Uterus (tissue), 4 donors: ENCODE results near the gene SARDH. TPM values are rescaled to one million over a fixed set of nuclear protein-coding genes. Genes with fewer than 3 reads are reported as not detected.
"Not testable (repeated sequence)": the region's sequence is repeated elsewhere in the genome, so short reads cannot be mapped to it uniquely, and the experiment has no call there.

Source experiments
- DNase-seq, 2 donors: peaks; one replicate each; pipeline ENCODE4 v3.0.0-alpha.2; 2019 to 2020
- H3K27ac ChIP-seq, 2 donors: fragments of 200-600 bp; sonication (generic); 1 replicate in 1 of 2; 2 replicates in 1 of 2; pipeline ENCODE4 v1.5.1; 2016 to 2018
- H3K27me3 ChIP-seq, 2 donors: fragments of 200-600 bp; sonication (generic); one replicate each; pipeline ENCODE4 v1.5.1; 2018 to 2019; ENCODE audit warnings: control low read depth in 1 of 2
- H3K36me3 ChIP-seq, 2 donors: fragments of 200-600 bp; sonication (generic); one replicate each; pipeline ENCODE4 v1.5.1; 2019; ENCODE audit warnings: control low read depth in 1 of 2
- H3K4me1 ChIP-seq, 2 donors: fragments of 200-600 bp; sonication (generic); one replicate each; pipeline ENCODE4 v1.5.1; 2018 to 2019; ENCODE audit warnings: control low read depth in 1 of 2
- H3K4me3 ChIP-seq, 2 donors: fragments of 200-600 bp; sonication (generic); 1 replicate in 1 of 2; 2 replicates in 1 of 2; pipeline ENCODE4 v1.5.1; 2018 to 2019; ENCODE audit warnings: mild to moderate bottlenecking in 1 of 2
- H3K9me3 ChIP-seq, 2 donors: fragments of 200-600 bp; sonication (generic); one replicate each; pipeline ENCODE4 v1.5.1; 2019; ENCODE audit warnings: control low read depth in 1 of 2
- POLR2A ChIP-seq, 2 donors: fragments of 450-650 bp; IDR thresholded peaks; one replicate each; pipeline ENCODE4 v1.6.1; 2016; ENCODE audit warnings: antibody characterized with exemption in 2 of 2, mild to moderate bottlenecking in 1 of 2, moderate library complexity in 1 of 2
- intact Hi-C: fragments of 100-400 bp; cut with DNase I; formaldehyde crosslinking; loops from one replicate; pipeline ENCODE4 v1.15.1; 2023; ENCODE audit warnings: low total_unique reads
- total RNA-seq, 4 donors: library from RNA; depleted of rRNA in 3 of 4; stranded (reverse); fragments of >200 nt in 3 of 4; gene quantifications; one replicate each; pipeline versions ENCODE4 v1.1.0 to v1.2.4, GENCODE V29; 2014 to 2023
- TF ChIP-seq, protein P1 (sequence below), 4 experiments: fragments of 200-600 bp in 2 of 4; fragments of 450-650 bp in 2 of 4; sonication (generic) in 2 of 4; IDR thresholded peaks; one replicate each; pipeline ENCODE4 v1.5.1; 2016 to 2019; ENCODE audit warnings: antibody characterized with exemption in 4 of 4, mild to moderate bottlenecking in 2 of 4, moderate library complexity in 1 of 4
- donor health status: DM: yes; HTN: yes; CAD: no.

SARDH gene
- total RNA-seq, 4 donors from 2014 or later, result 2.7 to 14.1 TPM; not detected in 2

DNA sequence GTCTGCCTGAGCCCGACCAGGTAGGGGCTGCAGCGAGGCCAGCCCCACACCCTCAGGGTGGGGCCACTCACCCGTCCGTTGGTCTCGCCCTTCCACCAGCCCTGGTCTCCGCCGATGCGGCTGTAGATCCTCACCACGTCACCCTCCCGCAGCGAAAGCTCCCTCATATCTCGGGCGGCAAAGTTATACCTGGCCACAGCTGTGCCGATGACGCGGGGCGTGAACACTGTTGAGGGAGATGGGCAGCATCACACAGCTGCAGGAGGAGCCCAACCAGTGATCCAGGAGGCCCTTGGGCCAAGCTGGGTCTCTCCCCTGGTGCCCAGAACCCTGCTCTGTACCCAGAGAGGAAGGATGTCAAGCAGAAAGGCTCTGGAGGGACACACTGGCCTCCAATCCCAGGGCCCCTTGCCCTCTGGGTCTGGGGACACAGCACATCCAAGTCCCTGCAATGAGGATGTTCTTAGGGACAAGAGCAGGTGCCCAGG is 30.3 kb upstream of the SARDH start:
- intact Hi-C loops, result no loop called here
- H3K36me3 ChIP-seq, result no peaks in the 10 kb centered on the region
- H3K9me3 ChIP-seq, result peaks cover 0 to 11% of the 10 kb centered on the region in 2 donors
- TF ChIP-seq POLR2A (IDR thresholded peaks at IDR 0.05), result no peak
- TF ChIP-seq, protein P1, sequence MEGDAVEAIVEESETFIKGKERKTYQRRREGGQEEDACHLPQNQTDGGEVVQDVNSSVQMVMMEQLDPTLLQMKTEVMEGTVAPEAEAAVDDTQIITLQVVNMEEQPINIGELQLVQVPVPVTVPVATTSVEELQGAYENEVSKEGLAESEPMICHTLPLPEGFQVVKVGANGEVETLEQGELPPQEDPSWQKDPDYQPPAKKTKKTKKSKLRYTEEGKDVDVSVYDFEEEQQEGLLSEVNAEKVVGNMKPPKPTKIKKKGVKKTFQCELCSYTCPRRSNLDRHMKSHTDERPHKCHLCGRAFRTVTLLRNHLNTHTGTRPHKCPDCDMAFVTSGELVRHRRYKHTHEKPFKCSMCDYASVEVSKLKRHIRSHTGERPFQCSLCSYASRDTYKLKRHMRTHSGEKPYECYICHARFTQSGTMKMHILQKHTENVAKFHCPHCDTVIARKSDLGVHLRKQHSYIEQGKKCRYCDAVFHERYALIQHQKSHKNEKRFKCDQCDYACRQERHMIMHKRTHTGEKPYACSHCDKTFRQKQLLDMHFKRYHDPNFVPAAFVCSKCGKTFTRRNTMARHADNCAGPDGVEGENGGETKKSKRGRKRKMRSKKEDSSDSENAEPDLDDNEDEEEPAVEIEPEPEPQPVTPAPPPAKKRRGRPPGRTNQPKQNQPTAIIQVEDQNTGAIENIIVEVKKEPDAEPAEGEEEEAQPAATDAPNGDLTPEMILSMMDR (IDR thresholded peaks at IDR 0.05), result no peak
- H3K4me1 ChIP-seq, result no peaks in the 10 kb centered on the region
- H3K27ac ChIP-seq, result no peak overlapping the region
- no peaks in the 10 kb centered on the region for H3K27me3 ChIP-seq
- no peak overlapping the region for H3K4me3 ChIP-seq
- no peak for DNase-seq

DNA sequence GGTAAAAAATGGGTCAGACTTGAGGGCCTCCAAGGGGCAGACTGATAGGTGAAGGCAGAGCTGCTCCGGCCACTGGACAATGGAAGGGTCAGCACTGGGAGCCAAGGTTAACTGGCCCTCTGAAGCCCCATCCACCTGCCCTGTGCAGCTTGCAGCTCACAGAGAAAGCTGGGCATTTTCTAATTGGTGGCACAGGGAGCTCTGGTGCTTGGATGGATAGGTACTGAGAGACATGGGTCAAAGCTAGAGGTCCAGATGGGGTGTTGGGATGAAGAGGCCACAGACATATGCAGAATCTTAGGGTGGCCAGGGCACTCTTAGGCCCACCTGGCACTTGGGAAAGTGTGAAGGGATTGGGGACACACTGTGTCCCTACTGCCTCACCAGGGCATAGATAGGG is 29.5 kb upstream of the SARDH start:
- Histone ChIP-seq H3K27me3 (no peaks in the 10 kb centered on the region), H3K4me3 (no peak overlapping the region), H3K4me1 (no peaks in the 10 kb centered on the region), H3K27ac (no peak overlapping the region), H3K9me3 (peaks cover 0 to 11% of the 10 kb centered on the region in 2 donors), H3K36me3 (no peaks in the 10 kb centered on the region)
- DNase-seq, result no peak
- no peak for TF ChIP-seq POLR2A (IDR thresholded peaks at IDR 0.05)
- TF ChIP-seq, protein P1 (IDR thresholded peaks at IDR 0.05), result no peak
- intact Hi-C loops, result no loop called here

GRCh38 chr9:133767008-133767407 is 28.9 kb upstream of the SARDH start:
- no peaks in the 10 kb centered on the region for H3K4me1 ChIP-seq
- H3K4me3 ChIP-seq, result no peak overlapping the region
- H3K27ac ChIP-seq, result no peak overlapping the region
- TF ChIP-seq, protein P1 (IDR thresholded peaks at IDR 0.05), result no peak
- TF ChIP-seq POLR2A (IDR thresholded peaks at IDR 0.05), result no peak
- no peaks in the 10 kb centered on the region for H3K36me3 ChIP-seq
- intact Hi-C loops, result no loop called here
- DNase-seq, result no peak
- H3K27me3 ChIP-seq, result no peaks in the 10 kb centered on the region
- peaks cover 0 to 11% of the 10 kb centered on the region in 2 donors for H3K9me3 ChIP-seq

GRCh38 chr9:133766234-133766633 is 28.1 kb upstream of the SARDH start:
- H3K27ac ChIP-seq, intact Hi-C loops, H3K4me1 ChIP-seq, H3K36me3 ChIP-seq, H3K27me3 ChIP-seq, H3K4me3 ChIP-seq, DNase-seq: not testable (repeated sequence)
- peaks cover 0 to 11% of the 10 kb centered on the region in 2 donors for H3K9me3 ChIP-seq

GRCh38 chr9:133763272-133764183 is 25.4 kb upstream of the SARDH start:
- H3K27me3 ChIP-seq, result no peaks in the 10 kb centered on the region
- peak in 1 of 2 donors; percentile 10 for DNase-seq
- peaks cover 0 to 11% of the 10 kb centered on the region in 2 donors for H3K9me3 ChIP-seq
- intact Hi-C loops, result no loop called here
- no peak overlapping the region for H3K4me3 ChIP-seq
- no peaks in the 10 kb centered on the region for H3K4me1 ChIP-seq
- H3K36me3 ChIP-seq, result no peaks in the 10 kb centered on the region
- TF ChIP-seq, protein P1 (IDR thresholded peaks at IDR 0.05), result no peak
- H3K27ac ChIP-seq, result no peak overlapping the region
